PC-3 (cell line): ENCODE data around the gene S100A5. TPM values are rescaled to one million over a fixed set of nuclear protein-coding genes. Genes with fewer than 3 reads are reported as not detected.

Source experiments
- ATAC-seq: fragments of 200-7000 bp; cut with Tn5 transposase; 2 replicates; pipeline ENCODE4 v1.9.1; 2020; ENCODE audit warnings: mild to moderate bottlenecking, moderate library complexity
- BruUV-seq: library from RNA; stranded (reverse); fragments of 400-500 nt; replicated peaks from 2 replicates; lab custom pipeline; 2021; lab: Mats Ljungman, UMichigan
- CTCF ChIA-PET: fragments of 300-600 bp; sonication (Branson Sonifier 250); formaldehyde crosslinking; loops from one replicate; lab custom pipeline; 2022; ENCODE audit warnings: antibody characterized with exemption; lab: Charles Lee
- POLR2A ChIA-PET: fragments of 300-600 bp; sonication (Branson Sonifier 250); formaldehyde crosslinking; loops from one replicate; lab custom pipeline; 2022; ENCODE audit warnings: antibody characterized with exemption; ENCODE audit not compliant: unreplicated experiment; lab: Charles Lee
- DNase-seq: peaks from one replicate; pipeline ENCODE4 v3.0.0-alpha.2; 2015
- H2AFZ ChIP-seq: fragments of 300-600 bp; sonication (generic); 2 replicates; pipeline ENCODE4 v1.6.0; 2016; ENCODE audit warnings: antibody characterized with exemption, low read length
- H3F3A ChIP-seq: fragments of 300-600 bp; sonication (generic); one replicate; pipeline ENCODE4 v1.6.0; 2017; ENCODE audit warnings: antibody characterized with exemption, low read length, control low read depth, mild to moderate bottlenecking; ENCODE audit not compliant: unreplicated experiment
- H3K27ac ChIP-seq: fragments of 300-600 bp; sonication (generic); 2 replicates; pipeline ENCODE4 v1.5.1; 2016; ENCODE audit warnings: mild to moderate bottlenecking, low read length
- H3K27me3 ChIP-seq: fragments of 300-600 bp; sonication (generic); 2 replicates; pipeline ENCODE4 v1.6.1; 2016; ENCODE audit warnings: low read length, mixed read lengths
- H3K36me3 ChIP-seq: fragments of 300-600 bp; sonication (generic); 2 replicates; pipeline ENCODE4 v1.6.1; 2016; ENCODE audit warnings: low read depth, mixed run types, low read length, mixed read lengths
- H3K4me1 ChIP-seq: fragments of 300-600 bp; sonication (generic); 2 replicates; pipeline ENCODE4 v1.5.1; 2016; ENCODE audit warnings: low read length; ENCODE audit not compliant: insufficient read depth
- H3K4me2 ChIP-seq: fragments of 300-600 bp; sonication (generic); 2 replicates; pipeline ENCODE4 v1.6.0; 2016; ENCODE audit warnings: low read length
- H3K4me3 ChIP-seq: fragments of 300-600 bp; sonication (generic); 2 replicates; pipeline ENCODE4 v1.5.1; 2016; ENCODE audit warnings: mild to moderate bottlenecking, low read length, mixed read lengths
- H3K79me2 ChIP-seq: fragments of 300-600 bp; sonication (generic); 2 replicates; pipeline ENCODE4 v1.6.1; 2017; ENCODE audit warnings: low read length, mixed read lengths
- H3K9ac ChIP-seq: fragments of 300-600 bp; sonication (generic); 2 replicates; pipeline ENCODE4 v1.6.0; 2016; ENCODE audit warnings: mild to moderate bottlenecking, low read length
- H3K9me2 ChIP-seq: fragments of 300-600 bp; sonication (generic); replicated peaks from 2 replicates; pipeline ENCODE4 v1.6.1; 2016; ENCODE audit warnings: mixed run types, low read length, mixed read lengths
- H3K9me3 ChIP-seq: fragments of 300-600 bp; sonication (generic); 2 replicates; pipeline ENCODE4 v1.6.1; 2016; ENCODE audit warnings: low read length, mixed read lengths
- H4K20me1 ChIP-seq: fragments of 300-600 bp; sonication (generic); 2 replicates; pipeline ENCODE4 v1.6.1; 2016; ENCODE audit warnings: low read length, mixed read lengths
- CTCF ChIP-seq: fragments of 300-600 bp; sonication (generic); conservative IDR thresholded peaks from 2 replicates; pipeline ENCODE4 v1.5.1; 2017; ENCODE audit warnings: antibody characterized with exemption, low read depth, mild to moderate bottlenecking, low read length
- EZH2 ChIP-seq: fragments of 300-600 bp; sonication (generic); IDR thresholded peaks from one replicate; pipeline ENCODE4 v1.6.1; 2017; ENCODE audit warnings: antibody characterized with exemption, mild to moderate bottlenecking, low read length; ENCODE audit not compliant: unreplicated experiment
- EZH2phosphoT487 ChIP-seq: fragments of 300-600 bp; sonication (generic); IDR thresholded peaks from 2 replicates; pipeline ENCODE4 v1.6.1; 2018; ENCODE audit warnings: mild to moderate bottlenecking, antibody characterized with exemption, low read length, borderline replicate concordance
- intact Hi-C: fragments of 100-400 bp; cut with micrococcal nuclease; formaldehyde crosslinking; loops from 2 replicates; pipeline ENCODE4 v1.9.0; 2023
- total RNA-seq: library from RNA; depleted of rRNA; stranded (reverse); fragments of >200 nt; gene quantifications from 2 replicates; pipeline ENCODE4 v1.2.3, GENCODE V29; 2014

S100A5 gene
- total RNA-seq, 1 experiment from 2014 or later = 6.3 TPM

- Histone ChIP-seq H4K20me1 (0 out of 2 replicates have a peak, but pooled peaks cover 3% of the 10 kb centered on the region), H3K27ac (peak overlapping the region; percentile 97), H3F3A (peaks cover 10% of the 10 kb centered on the region), H3K9ac (no peak overlapping the region), H3K27me3 (no peaks in the 10 kb centered on the region), H3K4me2 (no peak overlapping the region), H2AFZ (no peak overlapping the region), H3K9me3 (no peaks in the 10 kb centered on the region), H3K79me2 (peaks cover 27% of the 10 kb centered on the region), H3K4me3 (no peak overlapping the region), H3K4me1 (peaks cover 79% of the 10 kb centered on the region), H3K9me2 (no peaks in the 10 kb centered on the region), H3K36me3 (peaks cover 12% of the 10 kb centered on the region)
- intact Hi-C loops = no loop called here
- TF ChIP-seq EZH2 = no peak
- TF ChIP-seq CTCF = no peak
- TF ChIP-seq EZH2phosphoT487 = no peak
- ChIA-PET POLR2A (no interaction called here), CTCF (interaction anchor here (0.5 kb wide), 1 partner anchor 127 kb away, joined by 7 read pairs; no protein-coding TSS in a partner anchor)
- no peak for ATAC-seq
- BruUV-seq = no TSS peak
- no peak for DNase-seq
Observed at GRCh38 chr1:153537376-153537730, 3.4 kb downstream of the S100A5 start.

GRCh38 chr1:153536671-153537375, 3.9 kb downstream of the S100A5 start:
- ATAC-seq (peak; percentile 5), DNase-seq (peak; percentile 68)
- H3K27me3 ChIP-seq = no peaks in the 10 kb centered on the region
- no peaks in the 10 kb centered on the region for H3K9me3 ChIP-seq
- peak overlapping the region; percentile 78 for H3K4me2 ChIP-seq
- H3K9me2 ChIP-seq = no peaks in the 10 kb centered on the region
- CTCF ChIA-PET = interaction anchor here (0.5 to 1.1 kb wide), 2 partner anchors 31 to 89 kb away, joined by 3 read pairs; no protein-coding TSS in a partner anchor
- peaks cover 12% of the 10 kb centered on the region for H3K36me3 ChIP-seq
- H3K79me2 ChIP-seq = peaks cover 27% of the 10 kb centered on the region
- POLR2A ChIA-PET = interaction anchor here (0.6 kb wide), 2 partner anchors 8 to 30 kb away, joined by 3 read pairs; no protein-coding TSS in a partner anchor
- BruUV-seq = no TSS peak
- peaks cover 10% of the 10 kb centered on the region for H3F3A ChIP-seq
- H4K20me1 ChIP-seq = 0 out of 2 replicates have a peak, but pooled peaks cover 3% of the 10 kb centered on the region
- intact Hi-C loops = no loop called here
- peak overlapping the region; percentile 97 for H3K27ac ChIP-seq
- H3K4me1 ChIP-seq = peaks cover 81% of the 10 kb centered on the region
- peak overlapping the region; percentile 80 for H3K9ac ChIP-seq
- TF ChIP-seq EZH2 (no peak), CTCF (no peak), EZH2phosphoT487 (no peak)
- H2AFZ ChIP-seq = no peak overlapping the region
- peak overlapping the region; percentile 47 for H3K4me3 ChIP-seq
